H9 (cell line): ENCODE measurements around the gene IFI27L1. TPM values are rescaled to one million over a fixed set of nuclear protein-coding genes. Genes with fewer than 3 reads are reported as not detected.

Source experiments
- DNase-seq: peaks from one replicate; pipeline ENCODE4 v3.0.0-alpha.2; 2017
- H2AFZ ChIP-seq: one replicate; pipeline ENCODE4 v1.6.1; 2013; ENCODE audit warnings: mild to moderate bottlenecking, low read length, control low read depth, moderate library complexity
- H2AK5ac ChIP-seq: 2 replicates; pipeline ENCODE4 v1.6.1; 2013; ENCODE audit warnings: low read length, control low read depth, mixed read lengths; ENCODE audit not compliant: insufficient read length
- H2BK120ac ChIP-seq: one replicate; pipeline ENCODE4 v1.6.1; 2013; ENCODE audit warnings: low read depth, mild to moderate bottlenecking, low read length, control low read depth, inconsistent platforms; ENCODE audit not compliant: poor library complexity, severe bottlenecking
- H2BK12ac ChIP-seq: 2 replicates; pipeline ENCODE4 v1.6.1; 2013; ENCODE audit warnings: low read length, control low read depth, mixed read lengths, low read depth; ENCODE audit not compliant: insufficient read length
- H2BK15ac ChIP-seq: 2 replicates; pipeline ENCODE4 v1.6.1; 2013; ENCODE audit warnings: low read depth, low read length, control low read depth
- H2BK20ac ChIP-seq: one replicate; pipeline ENCODE4 v1.6.1; 2013; ENCODE audit warnings: low read depth, mild to moderate bottlenecking, low read length, control low read depth, inconsistent platforms; ENCODE audit not compliant: poor library complexity, severe bottlenecking
- H2BK5ac ChIP-seq: 2 replicates; pipeline ENCODE4 v1.6.1; 2013; ENCODE audit warnings: low read length, control low read depth, mixed read lengths; ENCODE audit not compliant: insufficient read length
- H3K14ac ChIP-seq: 2 replicates; pipeline ENCODE4 v1.6.1; 2013; ENCODE audit warnings: low read length, control low read depth; ENCODE audit not compliant: insufficient read depth
- H3K18ac ChIP-seq: 2 replicates; pipeline ENCODE4 v1.6.1; 2013; ENCODE audit warnings: low read depth, mild to moderate bottlenecking, mixed read lengths, low read length, control low read depth; ENCODE audit not compliant: insufficient read length
- H3K23ac ChIP-seq: 2 replicates; pipeline ENCODE4 v1.6.1; 2013; ENCODE audit warnings: low read length, control low read depth, mixed read lengths, low read depth; ENCODE audit not compliant: insufficient read length
- H3K23me2 ChIP-seq: 2 replicates; pipeline ENCODE4 v1.6.1; 2013; ENCODE audit warnings: low read depth, mild to moderate bottlenecking, mixed read lengths, low read length, control low read depth; ENCODE audit not compliant: insufficient read length, poor library complexity, severe bottlenecking
- H3K27ac ChIP-seq: 2 replicates; pipeline ENCODE4 v1.5.1; 2013; ENCODE audit warnings: low read length, control low read depth, mixed read lengths, low read depth; ENCODE audit not compliant: insufficient read length
- H3K27me3 ChIP-seq: 2 replicates; pipeline ENCODE4 v1.6.1; 2013; ENCODE audit warnings: low read length, control low read depth, inconsistent platforms; ENCODE audit not compliant: insufficient read depth
- H3K4ac ChIP-seq: 2 replicates; pipeline ENCODE4 v1.6.1; 2013; ENCODE audit warnings: low read depth, mild to moderate bottlenecking, control low read depth, inconsistent platforms, low read length, moderate library complexity
- H3K4me1 ChIP-seq: 2 replicates; pipeline ENCODE4 v1.6.1; 2013; ENCODE audit warnings: low read length, control low read depth, inconsistent platforms; ENCODE audit not compliant: insufficient read depth
- H3K4me2 ChIP-seq: 2 replicates; pipeline ENCODE4 v1.6.1; 2013; ENCODE audit warnings: low read length, control low read depth, mixed read lengths; ENCODE audit not compliant: insufficient read length, insufficient read depth
- H3K56ac ChIP-seq: 2 replicates; pipeline ENCODE4 v1.6.1; 2013; ENCODE audit warnings: low read depth, mild to moderate bottlenecking, mixed read lengths, low read length, control low read depth; ENCODE audit not compliant: insufficient read length
- H3K79me1 ChIP-seq: 2 replicates; pipeline ENCODE4 v1.6.1; 2013; ENCODE audit warnings: low read depth, mild to moderate bottlenecking, moderate library complexity, low read length, control low read depth, inconsistent platforms; ENCODE audit not compliant: insufficient read depth, poor library complexity, severe bottlenecking
- H3K79me2 ChIP-seq: 2 replicates; pipeline ENCODE4 v1.6.1; 2013; ENCODE audit warnings: low read length, control low read depth, inconsistent platforms; ENCODE audit not compliant: insufficient read depth
- H3K9ac ChIP-seq: 2 replicates; pipeline ENCODE4 v1.6.1; 2013; ENCODE audit warnings: low read length, control low read depth, mixed read lengths; ENCODE audit not compliant: insufficient read length; ENCODE audit errors: extremely low read depth
- H3K9me3 ChIP-seq: one replicate; pipeline ENCODE4 v1.6.1; 2013; ENCODE audit warnings: low read depth, low read length, inconsistent platforms; ENCODE audit not compliant: control insufficient read depth
- H3T11ph ChIP-seq: one replicate; pipeline ENCODE4 v1.6.1; 2013; ENCODE audit warnings: mild to moderate bottlenecking, low read length, control low read depth, inconsistent platforms
- H4K20me1 ChIP-seq: one replicate; pipeline ENCODE4 v1.6.1; 2013; ENCODE audit not compliant: control insufficient read depth, insufficient read length, insufficient read depth
- H4K5ac ChIP-seq: 2 replicates; pipeline ENCODE4 v1.6.1; 2013; ENCODE audit warnings: low read depth, mild to moderate bottlenecking, mixed read lengths, low read length, control low read depth; ENCODE audit not compliant: insufficient read length
- H4K8ac ChIP-seq: replicated peaks from 2 replicates; pipeline ENCODE4 v1.6.1; 2013; ENCODE audit warnings: low read length, control low read depth, mixed read lengths, low read depth; ENCODE audit not compliant: insufficient read length
- H4K91ac ChIP-seq: 2 replicates; pipeline ENCODE4 v1.6.1; 2013; ENCODE audit warnings: low read depth, mild to moderate bottlenecking, moderate library complexity, mixed read lengths, low read length, control low read depth; ENCODE audit not compliant: insufficient read length
- H3K27ac Mint-ChIP-seq, 3 experiments: 2 replicates in 2 of 3; 3 replicates in 1 of 3; pipeline ENCODE4 v1.8.0; 2020 to 2021; ENCODE audit warnings: mixed read lengths in 3 of 3, mild to moderate bottlenecking in 1 of 3, moderate library complexity in 1 of 3
- H3K27me3 Mint-ChIP-seq: 2 replicates; pipeline ENCODE4 v1.8.0; 2021; ENCODE audit warnings: low read depth, mild to moderate bottlenecking, moderate library complexity, mixed read lengths
- H3K36me3 Mint-ChIP-seq, 3 experiments: 2 replicates in 2 of 3; 3 replicates in 1 of 3; pipeline ENCODE4 v1.8.0; 2020 to 2021; ENCODE audit warnings: low read depth in 3 of 3, mixed read lengths in 3 of 3; ENCODE audit not compliant: insufficient read depth in 1 of 3
- H3K4me1 Mint-ChIP-seq, 2 experiments: 2 replicates each; pipeline ENCODE4 v1.8.0; 2020; ENCODE audit warnings: mixed read lengths in 2 of 2
- H3K4me3 Mint-ChIP-seq, 2 experiments: 2 replicates in 1 of 2; 3 replicates in 1 of 2; pipeline ENCODE4 v1.8.0; 2020 to 2021; ENCODE audit warnings: mild to moderate bottlenecking in 2 of 2, mixed read lengths in 2 of 2, moderate library complexity in 1 of 2
- H3K9me3 Mint-ChIP-seq, 2 experiments: 2 replicates in 1 of 2; 3 replicates in 1 of 2; pipeline ENCODE4 v1.8.0; 2020; ENCODE audit warnings: mild to moderate bottlenecking in 2 of 2, mixed read lengths in 2 of 2, moderate library complexity in 1 of 2
- WGBS: extraction: QIAGEN DNeasy Blood & Tissue Kit; methylation state at CpG from one replicate; pipeline ENCODE4 v1.1.7; 2013; ENCODE audit warnings: missing lambda C conversion rate, low lambda C conversion rate, mixed read lengths; ENCODE audit not compliant: insufficient read length; ENCODE audit errors: extremely low coverage; 5-methylcytosine and 5-hydroxymethylcytosine counted together
- total RNA-seq: library from RNA; stranded (reverse); gene quantifications from 2 replicates; pipeline ENCODE4 v1.2.1, GENCODE V29; 2021
- TF ChIP-seq, protein P1 (sequence below): fragments of 200-600 bp; sonication (generic); conservative IDR thresholded peaks from 3 replicates; pipeline ENCODE4 v1.8.0; 2021; ENCODE audit warnings: antibody characterized with exemption, mild to moderate bottlenecking

IFI27L1 gene
- total RNA-seq, 1 experiment from 2014 or later: 27.4 TPM

GRCh38 chr14:94123868-94124267 is 42.8 kb downstream of the IFI27L1 start:
- no peaks in the 10 kb centered on the region for H4K20me1 ChIP-seq
- no peaks in the 10 kb centered on the region for H3K27me3 ChIP-seq
- no peak overlapping the region for H3T11ph ChIP-seq
- no peak overlapping the region for H2BK120ac ChIP-seq
- no peak overlapping the region for H2AK5ac ChIP-seq
- H3K23ac ChIP-seq: no peak overlapping the region
- Mint-ChIP-seq H3K4me1 (peaks cover 5% of the 10 kb centered on the region in 2 experiments), H3K27me3 (peaks cover 33% of the 10 kb centered on the region), H3K4me3 (no peak overlapping the region), H3K9me3 (peaks cover 6 to 11% of the 10 kb centered on the region in 2 experiments; a peak in 2 of 5 replicates), H3K27ac (no peak overlapping the region), H3K36me3 (no peaks in the 10 kb centered on the region)
- no peak overlapping the region for H3K56ac ChIP-seq
- no peak overlapping the region for H3K4me2 ChIP-seq
- no peak overlapping the region for H3K27ac ChIP-seq
- H2BK12ac ChIP-seq: no peak overlapping the region
- no CpG with 5 or more reads among the region's 1 CpG for WGBS
- H2BK15ac ChIP-seq: no peak overlapping the region
- H4K5ac ChIP-seq: no peak overlapping the region
- H3K9me3 ChIP-seq: no peaks in the 10 kb centered on the region
- H3K18ac ChIP-seq: no peak overlapping the region
- no peak overlapping the region for H4K91ac ChIP-seq
- H3K23me2 ChIP-seq: peaks cover 1% of the 10 kb centered on the region
- no peak overlapping the region for H2BK20ac ChIP-seq
- H3K14ac ChIP-seq: no peak overlapping the region
- no peaks in the 10 kb centered on the region; the same call in 1 of the 2 replicates for H3K4me1 ChIP-seq
- no peak overlapping the region for H2AFZ ChIP-seq
- H4K8ac ChIP-seq: no peak overlapping the region
- DNase-seq: peak; percentile 8
- no peak overlapping the region for H2BK5ac ChIP-seq
- H3K4ac ChIP-seq: no peak overlapping the region
- TF ChIP-seq, protein P1, sequence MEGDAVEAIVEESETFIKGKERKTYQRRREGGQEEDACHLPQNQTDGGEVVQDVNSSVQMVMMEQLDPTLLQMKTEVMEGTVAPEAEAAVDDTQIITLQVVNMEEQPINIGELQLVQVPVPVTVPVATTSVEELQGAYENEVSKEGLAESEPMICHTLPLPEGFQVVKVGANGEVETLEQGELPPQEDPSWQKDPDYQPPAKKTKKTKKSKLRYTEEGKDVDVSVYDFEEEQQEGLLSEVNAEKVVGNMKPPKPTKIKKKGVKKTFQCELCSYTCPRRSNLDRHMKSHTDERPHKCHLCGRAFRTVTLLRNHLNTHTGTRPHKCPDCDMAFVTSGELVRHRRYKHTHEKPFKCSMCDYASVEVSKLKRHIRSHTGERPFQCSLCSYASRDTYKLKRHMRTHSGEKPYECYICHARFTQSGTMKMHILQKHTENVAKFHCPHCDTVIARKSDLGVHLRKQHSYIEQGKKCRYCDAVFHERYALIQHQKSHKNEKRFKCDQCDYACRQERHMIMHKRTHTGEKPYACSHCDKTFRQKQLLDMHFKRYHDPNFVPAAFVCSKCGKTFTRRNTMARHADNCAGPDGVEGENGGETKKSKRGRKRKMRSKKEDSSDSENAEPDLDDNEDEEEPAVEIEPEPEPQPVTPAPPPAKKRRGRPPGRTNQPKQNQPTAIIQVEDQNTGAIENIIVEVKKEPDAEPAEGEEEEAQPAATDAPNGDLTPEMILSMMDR: no peak
- H3K9ac ChIP-seq: no peak overlapping the region
- no peaks in the 10 kb centered on the region for H3K79me2 ChIP-seq
- H3K79me1 ChIP-seq: no peaks in the 10 kb centered on the region
